Keratinocyte (primary cell): ENCODE measurements around the gene TAS2R43. TPM values are rescaled to one million over a fixed set of nuclear protein-coding genes. Genes with fewer than 3 reads are reported as not detected.

Experiments
- DNase-seq: peaks from one replicate; pipeline ENCODE4 v3.0.0-alpha.2; 2011; ENCODE audit warnings: low read depth, missing footprints, low spot score
- FAIRE-seq: peaks from 2 replicates; lab custom pipeline; 2011; peaks lifted over from hg19 to GRCh38; lab: Jason Lieb, UNC
- H2AFZ ChIP-seq: 2 replicates; pipeline ENCODE4 v1.6.0; 2012; ENCODE audit warnings: low read length, control low read depth, inconsistent platforms; ENCODE audit not compliant: control insufficient read depth
- H3K27ac ChIP-seq: 2 replicates; pipeline ENCODE4 v1.5.1; 2011; ENCODE audit warnings: low read length; ENCODE audit not compliant: control insufficient read depth, insufficient read depth
- H3K27me3 ChIP-seq: 3 replicates; pipeline ENCODE4 v1.6.0; 2011; ENCODE audit warnings: low read length; ENCODE audit not compliant: control insufficient read depth, insufficient read depth; ENCODE audit errors: extremely low read depth
- H3K36me3 ChIP-seq, 2 experiments: 2 replicates in 1 of 2; 3 replicates in 1 of 2; pipeline ENCODE4 v1.5.1; 2011; ENCODE audit warnings: low read length in 2 of 2, mild to moderate bottlenecking in 1 of 2; ENCODE audit not compliant: control insufficient read depth in 2 of 2, insufficient read depth in 2 of 2; ENCODE audit errors: extremely low read depth in 1 of 2
- H3K4me1 ChIP-seq: 3 replicates; pipeline ENCODE4 v1.5.1; 2011; ENCODE audit warnings: low read length; ENCODE audit not compliant: control insufficient read depth, insufficient read depth; ENCODE audit errors: extremely low read depth
- H3K4me2 ChIP-seq: 3 replicates; pipeline ENCODE4 v1.6.0; 2011; ENCODE audit warnings: low read depth, low read length; ENCODE audit not compliant: control insufficient read depth, insufficient read depth; ENCODE audit errors: extremely low read depth
- H3K4me3 ChIP-seq, 3 experiments: fragments of 200-600 bp in 1 of 3; sonication (generic) in 1 of 3; 2 replicates in 2 of 3; 3 replicates in 1 of 3; pipeline ENCODE4 v1.5.1; 2011 to 2016; ENCODE audit warnings: low read length in 3 of 3, mild to moderate bottlenecking in 3 of 3, control low read depth in 2 of 3, inconsistent platforms in 1 of 3, low read depth in 1 of 3, mixed read lengths in 1 of 3, mixed run types in 1 of 3, moderate library complexity in 1 of 3; ENCODE audit not compliant: control insufficient read depth in 2 of 3, insufficient read depth in 2 of 3; ENCODE audit errors: extremely low read depth in 1 of 3
- H3K79me2 ChIP-seq: 2 replicates; pipeline ENCODE4 v1.6.0; 2012; ENCODE audit warnings: low read length; ENCODE audit not compliant: control insufficient read depth, insufficient read depth
- H3K9ac ChIP-seq: 3 replicates; pipeline ENCODE4 v1.6.0; 2011; ENCODE audit warnings: low read length; ENCODE audit not compliant: control insufficient read depth, insufficient read depth; ENCODE audit errors: extremely low read depth
- H3K9me1 ChIP-seq: 3 replicates; pipeline ENCODE4 v1.6.0; 2011; ENCODE audit warnings: low read length; ENCODE audit not compliant: control insufficient read depth, insufficient read depth; ENCODE audit errors: extremely low read depth
- H3K9me3 ChIP-seq: 2 replicates; pipeline ENCODE4 v1.5.1; 2012; ENCODE audit warnings: low read depth, low read length; ENCODE audit not compliant: control insufficient read depth
- H4K20me1 ChIP-seq: 3 replicates; pipeline ENCODE4 v1.6.0; 2011; ENCODE audit warnings: low read length; ENCODE audit not compliant: control insufficient read depth, insufficient read depth; ENCODE audit errors: extremely low read depth
- EZH2 ChIP-seq: IDR thresholded peaks from one replicate; pipeline ENCODE4 v1.6.1; 2012; ENCODE audit warnings: inconsistent platforms, mild to moderate bottlenecking, low read length, moderate library complexity
- dilution Hi-C: fragments of 300-500 bp; cut with MboI; formaldehyde crosslinking; loops from one replicate; pipeline ENCODE4 v1.7.0; 2020; ENCODE audit warnings: low sequenced_read_pairs; ENCODE audit not compliant: extremely low pct_ligation_motif_present
- polyA plus RNA-seq, 5 experiments: library from polyadenylated mRNA; depleted of rRNA in 3 of 5; stranded (reverse) in 3 of 5; stranded (forward) in 1 of 5; unstranded in 1 of 5; fragments of >200 nt; gene quantifications; 1 replicate in 1 of 5; 2 replicates in 3 of 5; 3 replicates in 1 of 5; pipeline versions ENCODE4 v1.2.1 to v1.2.3, GENCODE V29; 2011 to 2012; ENCODE audit warnings: missing spikeins in 2 of 5, low read depth in 1 of 5, low replicate concordance in 1 of 5
- TF ChIP-seq, protein P1 (sequence below), 3 experiments: IDR thresholded peaks in 1 of 3; conservative IDR thresholded peaks in 1 of 3; optimal IDR thresholded peaks in 1 of 3; 2 replicates in 2 of 3; 3 replicates in 1 of 3; pipeline versions ENCODE3 to v1.5.1; 2011; ENCODE audit warnings: low read length in 3 of 3, mild to moderate bottlenecking in 3 of 3, moderate library complexity in 2 of 3, control low read depth in 1 of 3, inconsistent platforms in 1 of 3; ENCODE audit not compliant: insufficient read depth in 2 of 3; ENCODE audit errors: extremely low read depth in 1 of 3

The TAS2R43 gene
- polyA plus RNA-seq, 1 donor (not counting 4 experiments of a cell fraction or from before 2014, with no cell fraction given): 0.34 TPM

DNA sequence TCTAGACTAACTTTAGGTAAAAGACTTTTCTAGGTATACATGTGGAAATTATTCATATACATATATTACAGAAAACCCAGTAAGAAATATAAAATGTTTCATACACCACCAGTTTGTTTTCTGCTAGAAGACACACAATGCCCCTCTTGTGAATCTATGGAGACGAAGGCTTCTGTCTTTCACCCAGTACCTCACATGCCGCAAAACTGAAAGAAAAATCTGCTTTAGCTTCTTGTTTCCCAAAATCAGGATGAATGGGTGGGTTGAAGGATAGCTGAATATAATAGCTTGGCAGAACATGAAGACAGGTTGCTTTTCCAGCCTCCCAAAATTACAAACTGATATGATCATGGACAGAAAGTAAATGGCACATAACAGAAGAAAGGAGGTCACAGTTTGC, 41.0 kb upstream of the TAS2R43 start:
- Histone ChIP-seq H3K9ac (no peak overlapping the region), H3K9me1 (no peaks in the 10 kb centered on the region), H3K4me2 (no peak overlapping the region), H3K4me1 (peaks cover 3% of the 10 kb centered on the region), H4K20me1 (no peaks in the 10 kb centered on the region), H2AFZ (no peak overlapping the region), H3K79me2 (peaks cover 28% of the 10 kb centered on the region), H3K4me3 (no peak overlapping the region), H3K27me3 (no peaks in the 10 kb centered on the region), H3K36me3 (no peaks in the 10 kb centered on the region), H3K27ac (no peak overlapping the region), H3K9me3 (no peaks in the 10 kb centered on the region)
- DNase-seq: no peak
- no peak for FAIRE-seq
- TF ChIP-seq EZH2: no peak
- TF ChIP-seq, protein P1, sequence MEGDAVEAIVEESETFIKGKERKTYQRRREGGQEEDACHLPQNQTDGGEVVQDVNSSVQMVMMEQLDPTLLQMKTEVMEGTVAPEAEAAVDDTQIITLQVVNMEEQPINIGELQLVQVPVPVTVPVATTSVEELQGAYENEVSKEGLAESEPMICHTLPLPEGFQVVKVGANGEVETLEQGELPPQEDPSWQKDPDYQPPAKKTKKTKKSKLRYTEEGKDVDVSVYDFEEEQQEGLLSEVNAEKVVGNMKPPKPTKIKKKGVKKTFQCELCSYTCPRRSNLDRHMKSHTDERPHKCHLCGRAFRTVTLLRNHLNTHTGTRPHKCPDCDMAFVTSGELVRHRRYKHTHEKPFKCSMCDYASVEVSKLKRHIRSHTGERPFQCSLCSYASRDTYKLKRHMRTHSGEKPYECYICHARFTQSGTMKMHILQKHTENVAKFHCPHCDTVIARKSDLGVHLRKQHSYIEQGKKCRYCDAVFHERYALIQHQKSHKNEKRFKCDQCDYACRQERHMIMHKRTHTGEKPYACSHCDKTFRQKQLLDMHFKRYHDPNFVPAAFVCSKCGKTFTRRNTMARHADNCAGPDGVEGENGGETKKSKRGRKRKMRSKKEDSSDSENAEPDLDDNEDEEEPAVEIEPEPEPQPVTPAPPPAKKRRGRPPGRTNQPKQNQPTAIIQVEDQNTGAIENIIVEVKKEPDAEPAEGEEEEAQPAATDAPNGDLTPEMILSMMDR (optimal IDR thresholded peaks at IDR 0.05 in 1 of 3, IDR thresholded peaks at IDR 0.05 in 1 of 3, conservative IDR thresholded peaks at IDR 0.05 in 1 of 3; ENCODE audit: extremely low read depth in 1 of 3, insufficient read depth in 2 of 3, low read length in 3 of 3): no peak
- dilution Hi-C loops: no loop called here

DNA sequence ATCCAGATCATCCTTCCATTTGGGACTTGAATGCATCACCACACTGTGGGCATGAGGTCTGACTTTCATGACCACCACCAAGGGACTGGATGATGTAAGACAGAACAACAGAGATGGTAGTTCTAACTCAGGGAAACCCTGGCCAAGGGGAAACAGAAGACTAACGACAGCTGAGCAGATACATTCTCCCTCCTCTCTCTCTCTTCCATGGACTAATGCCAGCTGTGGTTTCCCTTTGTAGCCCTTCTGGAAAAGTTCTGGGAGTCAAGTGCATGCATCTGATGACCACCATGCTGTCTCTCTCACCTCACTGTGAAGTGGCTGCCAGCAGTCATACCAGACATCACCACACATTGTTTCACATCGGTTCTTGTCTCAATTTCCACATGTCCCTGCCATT, 38.9 kb upstream of the TAS2R43 start:
- H3K4me3 ChIP-seq: no peak overlapping the region
- H3K79me2 ChIP-seq: peaks cover 30% of the 10 kb centered on the region
- TF ChIP-seq, protein P1 (optimal IDR thresholded peaks at IDR 0.05 in 1 of 3, IDR thresholded peaks at IDR 0.05 in 1 of 3, conservative IDR thresholded peaks at IDR 0.05 in 1 of 3; ENCODE audit: extremely low read depth in 1 of 3, insufficient read depth in 2 of 3, low read length in 3 of 3): no peak
- no peak for TF ChIP-seq EZH2
- H3K36me3 ChIP-seq: no peaks in the 10 kb centered on the region
- dilution Hi-C loops: no loop called here
- DNase-seq: no peak
- no peaks in the 10 kb centered on the region for H3K9me3 ChIP-seq
- H2AFZ ChIP-seq: no peak overlapping the region
- H3K4me1 ChIP-seq: peaks cover 3% of the 10 kb centered on the region
- FAIRE-seq: peak; percentile 26
- no peaks in the 10 kb centered on the region for H3K9me1 ChIP-seq
- H3K9ac ChIP-seq: no peak overlapping the region
- no peak overlapping the region for H3K27ac ChIP-seq
- H3K27me3 ChIP-seq: no peaks in the 10 kb centered on the region
- H4K20me1 ChIP-seq: no peaks in the 10 kb centered on the region
- H3K4me2 ChIP-seq: no peak overlapping the region
